Measurements from ENCODE around the gene TOP3A.

The TOP3A gene

GRCh38 chr17:18277076-18277475 lies 37.7 kb downstream of the TOP3A start:
- DNase-seq (ENCODE audit: low read depth in 2 of 2), result no peak

DNA sequence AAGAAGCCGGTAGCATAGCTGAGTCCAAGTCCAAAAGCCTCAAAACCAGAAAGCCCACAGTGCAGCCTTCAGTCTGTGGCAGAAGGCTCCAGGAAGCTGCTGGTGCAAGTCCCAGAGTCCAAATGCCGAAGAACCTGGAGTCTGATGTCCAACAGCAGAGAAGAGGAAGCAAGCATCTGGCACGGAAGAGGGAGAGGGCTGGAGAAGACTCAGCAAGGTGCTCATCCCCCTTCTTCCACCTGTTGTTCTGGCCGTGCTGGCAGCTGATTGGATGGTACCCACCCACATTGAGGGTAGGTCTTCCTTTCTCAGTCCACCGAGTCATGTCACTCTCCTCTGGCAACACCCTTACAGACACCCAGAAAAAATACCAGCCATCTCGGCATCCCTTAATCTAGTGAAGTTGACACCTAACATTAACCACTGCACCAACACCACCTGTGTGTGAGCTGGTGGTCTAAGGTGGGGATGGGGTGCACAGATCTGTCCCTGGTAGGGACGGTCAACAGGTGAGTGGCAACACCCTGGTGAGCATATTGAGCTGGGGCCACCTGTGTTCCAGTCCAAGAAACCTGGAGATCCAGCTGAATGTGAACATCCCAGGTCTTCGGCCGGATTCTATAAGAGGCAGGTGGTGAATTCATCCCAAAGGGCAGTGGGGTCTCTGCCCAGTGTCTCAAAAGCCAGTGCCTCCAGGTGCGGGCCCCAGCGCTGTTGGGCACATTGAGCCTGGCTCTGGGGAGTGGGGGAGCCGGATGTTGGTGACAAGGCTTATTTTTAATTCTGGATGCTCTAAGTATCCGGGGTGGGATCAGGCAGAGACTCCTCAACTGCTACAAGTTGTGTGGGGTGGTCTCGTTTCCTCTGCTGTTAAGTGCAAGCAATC lies 44.5 kb downstream of the TOP3A start:
- no peak for DNase-seq (ENCODE audit: low read depth in 2 of 2)

DNA sequence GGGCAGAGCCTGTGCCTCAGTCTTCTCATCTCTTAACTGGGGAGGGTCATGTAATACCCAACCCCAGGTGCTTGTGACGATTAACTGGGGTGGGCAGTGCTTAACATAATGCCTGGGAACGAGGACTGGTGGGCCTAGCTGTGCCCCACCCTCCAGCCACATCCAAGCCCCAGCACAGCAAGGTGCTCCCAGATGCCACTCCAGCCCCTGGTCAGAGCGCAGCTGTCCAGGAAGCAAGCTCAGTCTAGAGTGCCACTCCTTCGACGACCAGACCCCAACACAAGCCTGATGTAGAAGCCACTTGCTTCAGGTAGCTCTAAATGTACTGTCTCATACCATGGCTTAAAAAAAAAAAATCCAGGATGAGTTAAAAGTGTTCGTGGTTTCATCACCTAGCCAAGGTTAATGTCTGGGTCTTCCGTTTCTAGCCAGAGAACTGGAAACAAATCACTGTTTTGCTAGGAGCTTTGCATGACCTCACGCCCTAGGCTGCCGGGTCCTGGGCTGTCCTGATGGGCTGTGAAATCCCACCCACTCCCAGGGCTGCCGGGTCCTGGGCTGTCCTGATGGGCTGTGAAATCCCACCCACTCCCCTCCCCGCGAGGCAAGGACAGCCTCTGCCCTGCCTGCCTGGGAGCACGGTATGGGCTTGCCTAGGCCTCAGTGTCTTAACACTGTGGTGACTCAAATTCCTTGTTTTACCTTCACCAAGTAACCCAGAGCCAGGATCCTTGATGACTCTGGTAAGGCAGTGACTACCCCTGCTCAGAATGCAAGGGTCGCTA lies 46.7 kb downstream of the TOP3A start:
- no peak for DNase-seq (ENCODE audit: low read depth in 2 of 2)

- no peak for DNase-seq (ENCODE audit: low read depth in 2 of 2)
Measured at GRCh38 chr17:18267366-18267765, 47.4 kb downstream of the TOP3A start.

GRCh38 chr17:18263885-18264682 lies 50.7 kb downstream of the TOP3A start:
- no peak for DNase-seq (ENCODE audit: low read depth in 2 of 2)

DNA sequence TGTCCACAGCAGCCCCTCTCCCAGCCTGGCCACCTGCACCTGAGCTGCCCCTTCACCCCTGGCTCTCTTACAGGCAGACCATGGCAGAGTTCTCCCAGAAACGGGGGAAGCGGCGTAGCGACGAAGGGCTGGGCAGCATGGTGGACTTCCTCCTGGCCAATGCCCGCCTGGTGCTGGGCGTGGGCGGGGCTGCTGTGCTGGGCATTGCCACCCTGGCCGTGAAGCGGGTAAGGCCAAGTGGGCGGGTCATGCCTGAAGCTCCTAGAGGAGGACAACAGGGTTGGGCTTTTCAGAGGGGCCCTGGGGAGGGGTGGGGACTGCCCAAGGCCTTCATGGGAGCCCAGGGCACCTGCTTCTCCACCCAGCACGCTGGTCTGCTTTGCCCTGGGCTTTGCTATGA lies 52.2 kb downstream of the TOP3A start:
- DNase-seq (ENCODE audit: low read depth in 2 of 2), result no peak

DNA sequence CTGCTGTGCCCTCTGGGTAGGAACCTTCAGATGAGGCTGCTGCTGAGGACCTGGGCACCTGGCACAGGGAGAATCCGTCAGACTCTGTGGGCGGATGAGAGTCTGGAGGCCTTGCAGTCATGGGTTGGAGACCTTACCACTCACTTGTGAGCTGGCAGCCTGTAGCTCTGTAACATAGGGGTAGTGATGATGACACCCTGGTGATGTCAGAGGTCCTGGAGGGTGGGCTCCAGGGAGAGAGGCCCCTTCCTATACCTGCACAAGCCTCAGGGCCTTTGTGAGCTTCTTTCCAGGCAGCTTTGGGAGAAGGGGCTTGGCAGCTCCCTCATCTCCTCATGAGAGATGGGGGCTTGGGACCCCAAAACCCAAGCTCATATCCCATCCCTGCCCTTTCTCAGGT lies 52.7 kb downstream of the TOP3A start:
- DNase-seq (ENCODE audit: low read depth in 2 of 2), result no peak

- no peak for DNase-seq (ENCODE audit: low read depth in 2 of 2)
Measured at GRCh38 chr17:18261659-18262058, 53.1 kb downstream of the TOP3A start.

DNA sequence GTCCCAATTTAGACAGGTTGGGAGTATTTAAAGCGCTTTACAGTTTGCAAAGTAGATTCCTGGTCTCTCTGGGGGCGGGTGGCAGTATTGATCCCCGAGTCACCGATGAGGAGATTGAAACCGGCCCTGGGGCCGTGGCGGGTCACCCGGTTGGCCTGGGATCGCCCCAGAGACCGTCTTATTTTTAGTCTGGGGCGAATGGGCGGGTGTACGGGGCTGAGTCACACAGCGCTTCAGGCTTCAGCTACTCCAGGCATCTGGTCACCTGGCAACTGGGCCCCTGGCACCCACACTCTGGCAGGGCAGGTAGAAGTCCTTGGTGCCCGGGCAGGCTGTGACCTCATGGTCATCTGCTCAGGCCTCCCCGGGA lies 53.7 kb downstream of the TOP3A start:
- peak in 1 of 2 donors; percentile 9 for DNase-seq (ENCODE audit: low read depth in 2 of 2)

DNA sequence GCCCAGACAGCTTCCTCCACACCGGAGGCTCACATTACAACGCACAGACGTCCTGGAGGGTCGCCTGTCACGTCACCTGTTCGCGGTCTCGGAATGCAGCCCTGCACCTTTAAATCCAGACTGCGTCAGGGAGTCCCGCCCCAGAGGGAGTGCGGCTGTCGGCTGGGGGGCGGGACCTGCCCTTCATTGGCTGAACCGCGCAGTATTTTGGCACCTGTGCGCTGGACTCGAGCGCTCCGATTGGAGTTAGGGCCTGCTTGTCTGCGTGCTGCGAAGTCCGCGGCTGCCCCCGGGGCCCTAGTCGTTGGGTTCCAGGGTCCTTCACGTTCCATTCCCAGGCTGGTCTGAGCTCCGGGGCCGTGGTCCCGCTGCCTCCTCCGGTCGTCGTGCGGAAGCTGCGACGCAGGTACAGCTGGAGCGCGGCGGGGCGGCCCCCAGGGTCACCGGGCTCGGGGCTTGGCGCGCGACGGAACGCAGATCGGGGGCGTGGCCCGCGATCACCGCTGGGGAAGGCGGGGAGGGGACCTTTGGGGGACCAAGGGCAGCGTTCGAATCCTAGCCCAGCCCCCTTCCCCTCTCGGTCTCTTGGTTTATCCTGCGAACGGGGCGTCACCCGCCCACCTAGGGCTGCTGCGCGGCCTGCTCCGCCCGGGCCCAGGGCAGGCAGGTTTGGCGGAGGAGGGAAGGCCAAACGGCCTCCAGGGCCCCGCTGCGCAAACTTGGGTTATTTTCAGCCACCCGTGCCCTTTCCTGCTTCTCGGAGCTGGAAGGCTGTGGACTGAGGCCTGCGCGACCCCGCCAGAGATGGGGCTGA lies 54.3 kb downstream of the TOP3A start, which contains the start of gene MIEF2:
TSS of gene MIEF2 (plus strand) at position 331 of the 814 bp plus-strand sequence. CDS start 2,059 bp downstream, outside the sequence.
- peak; percentile 73 to 77 for DNase-seq (ENCODE audit: low read depth in 2 of 2)

DNA sequence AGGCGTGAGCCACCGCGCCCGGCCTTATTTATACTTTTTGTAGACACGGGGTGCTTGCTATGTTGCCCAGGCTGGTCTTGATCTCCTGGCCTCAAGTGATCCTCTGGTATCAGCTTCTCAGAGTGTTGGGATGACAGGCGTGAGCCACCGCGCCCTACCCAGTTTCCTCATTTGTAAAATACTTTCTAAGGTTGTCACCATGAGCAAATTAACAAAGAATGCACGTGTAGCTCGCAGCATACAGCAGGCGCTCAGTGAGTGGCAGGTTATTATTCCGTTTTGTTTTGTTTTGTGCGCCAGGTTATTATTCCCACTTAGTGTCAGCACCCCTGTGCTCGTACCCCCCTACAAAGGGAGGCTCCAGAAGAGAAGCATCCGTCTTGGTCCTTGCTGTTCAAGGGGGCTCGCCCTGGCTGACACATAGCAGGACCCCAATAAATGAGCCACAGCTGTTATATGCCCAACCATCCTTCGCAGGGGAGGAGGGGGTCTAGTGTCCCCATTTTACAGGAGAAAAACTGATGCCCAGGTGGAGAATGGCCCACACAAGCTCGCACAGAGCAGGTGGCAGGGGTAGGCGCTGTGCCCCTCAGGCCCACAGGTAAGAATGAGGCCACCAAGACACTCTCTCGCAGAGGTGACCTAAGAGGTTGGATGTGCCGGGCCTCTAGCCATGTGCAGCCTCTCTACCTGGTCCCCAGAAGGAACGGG lies 55.0 kb downstream of the TOP3A start:
- no peak for DNase-seq (ENCODE audit: low read depth in 2 of 2)

GRCh38 chr17:18258356-18259038 lies 56.3 kb downstream of the TOP3A start, which contains the start of gene FLII:
Gene FLII, minus strand, starts transcription at chr17:18258738. Its CDS starts 48 bp downstream, at chr17:18258690.
- peak; percentile 11 to 47 for DNase-seq (ENCODE audit: low read depth in 2 of 2)

DNA sequence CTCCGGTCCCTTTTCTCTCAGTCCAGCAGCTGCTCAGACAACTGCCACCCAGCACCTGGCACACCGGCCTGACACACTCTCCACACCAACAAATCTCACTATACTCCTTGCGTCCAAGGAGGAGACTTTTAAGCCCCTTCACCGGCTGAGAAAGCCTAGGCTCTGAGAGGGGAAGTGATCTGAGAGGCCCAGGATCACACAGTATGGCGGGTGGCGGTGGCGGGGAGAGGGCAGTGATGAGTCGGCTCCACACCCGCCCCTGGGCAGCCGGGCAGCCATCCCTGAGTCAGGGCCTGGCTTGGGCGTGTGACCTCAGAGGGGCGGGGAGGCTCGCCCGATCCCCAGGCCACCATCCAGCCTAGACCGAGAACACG lies 56.8 kb downstream of the TOP3A start:
- no peak for DNase-seq (ENCODE audit: low read depth in 2 of 2)

DNA sequence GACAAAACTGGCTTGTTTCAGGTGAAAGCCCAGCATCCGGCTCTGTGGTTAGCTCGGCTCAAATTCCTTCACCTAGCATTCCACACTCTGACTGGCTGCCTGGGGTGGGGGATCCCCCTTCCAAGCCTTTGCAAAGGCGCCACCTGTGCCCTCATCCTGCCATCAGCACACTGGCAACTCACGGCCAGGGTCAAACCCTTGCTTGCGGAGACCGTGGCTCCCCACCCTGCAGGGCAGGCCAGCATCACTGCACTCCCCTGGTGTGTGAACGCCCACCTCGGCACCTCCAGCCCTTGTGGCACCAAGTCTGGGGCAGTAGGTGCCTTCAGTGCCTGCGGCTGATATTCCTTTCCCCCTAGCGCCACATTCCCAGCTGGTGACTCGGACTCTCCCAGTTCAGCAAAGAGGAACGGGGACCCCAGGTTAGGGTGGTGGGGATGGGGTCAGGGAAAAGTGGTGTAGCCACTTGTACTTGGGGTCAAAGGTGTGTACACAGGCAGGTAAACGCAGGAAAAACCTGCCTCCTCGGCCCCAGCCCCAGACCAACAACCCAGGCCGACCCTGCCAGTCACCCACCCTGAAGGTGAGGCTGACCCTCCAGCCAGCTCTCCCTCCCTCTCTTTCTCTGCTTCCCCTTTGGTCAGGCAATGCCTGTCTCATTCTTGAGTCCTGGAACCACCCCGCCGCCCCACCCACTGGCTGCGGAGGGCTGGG lies 57.4 kb downstream of the TOP3A start:
- no peak for DNase-seq (ENCODE audit: low read depth in 2 of 2)

- no peak for DNase-seq (ENCODE audit: low read depth in 2 of 2)
Measured at GRCh38 chr17:18256776-18257175, 58.0 kb downstream of the TOP3A start.

DNA sequence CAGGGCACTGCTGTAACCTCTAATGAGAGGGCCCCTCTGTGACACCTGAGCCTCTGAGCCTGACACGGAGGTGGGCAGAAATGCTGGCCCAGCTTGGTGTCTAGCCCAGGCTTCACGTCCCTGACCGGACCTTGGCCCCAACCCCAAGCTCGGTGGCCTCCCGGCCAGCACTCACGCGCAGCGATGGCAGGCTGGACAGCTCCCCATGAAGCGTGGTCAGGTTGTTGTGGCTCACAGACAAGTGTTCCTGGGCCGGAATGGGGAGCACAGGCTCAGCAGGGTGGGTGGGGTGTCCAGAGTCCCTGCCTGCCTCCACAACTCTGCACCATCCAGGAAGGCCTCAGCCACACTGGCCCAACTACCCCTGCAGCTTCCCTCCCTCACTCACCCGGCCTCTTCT lies 58.4 kb downstream of the TOP3A start:
- no peak for DNase-seq (ENCODE audit: low read depth in 2 of 2)

DNA sequence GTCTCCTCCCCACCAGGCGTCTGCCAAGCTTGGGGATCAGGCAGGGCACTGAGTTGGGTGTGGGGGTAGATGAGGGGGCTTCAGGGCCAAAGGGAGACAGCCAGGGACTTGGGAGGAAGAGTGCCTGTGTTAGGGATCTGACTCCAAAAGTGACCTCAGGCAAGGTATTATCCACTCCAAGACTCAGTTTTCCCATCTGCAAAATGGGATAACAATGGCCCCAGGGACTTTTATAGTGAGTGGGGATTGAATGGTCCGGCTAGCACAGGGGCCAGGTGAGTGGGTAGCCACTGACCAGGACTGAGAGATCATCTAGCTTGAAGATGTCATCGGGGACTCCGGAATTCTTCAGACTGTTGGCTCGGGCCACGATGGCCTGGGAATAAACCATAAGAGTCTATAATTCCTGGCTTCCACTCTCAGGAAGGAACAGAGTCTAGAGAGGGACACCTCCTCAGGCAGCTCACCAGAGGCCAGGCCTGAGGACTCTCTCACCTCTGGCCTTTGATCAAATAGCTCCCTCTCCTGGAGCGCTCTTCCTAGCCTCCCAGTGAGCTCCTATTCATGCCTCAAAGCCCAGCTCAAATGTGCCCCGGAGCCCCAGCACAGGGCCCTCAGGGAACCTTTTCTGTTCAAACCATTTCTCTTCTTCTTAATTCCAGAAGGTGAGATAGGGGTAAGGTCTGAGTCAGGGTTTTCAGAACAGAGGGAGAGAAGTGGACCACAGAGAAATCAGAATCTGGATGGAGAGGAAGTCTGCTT lies 59.7 kb downstream of the TOP3A start:
- no peak for DNase-seq (ENCODE audit: low read depth in 2 of 2)
